Activated T-helper 2 cell treated with anti-CD3 and anti-CD28 coated beads, Interferon-gamma antibody, Interleukin-2, Interleukin-4, amounts not matched to agents 10 μg/mL and 5 μg/mL and 100 μg/mL, durations not matched to agents 14 hours and 24 hours and 36 hours (primary cell): ENCODE measurements around the gene NLGN4X. TPM values are rescaled to one million over a fixed set of nuclear protein-coding genes. Genes with fewer than 3 reads are reported as not detected.

ENCODE experiments used
- DNase-seq: peaks from one replicate; pipeline ENCODE4 v3.0.0; 2021; ENCODE audit warnings: low spot score
- H3K27ac Mint-ChIP-seq: one replicate; pipeline ENCODE4 v1.8.0; 2021; ENCODE audit warnings: mixed read lengths
- H3K27me3 Mint-ChIP-seq: one replicate; pipeline ENCODE4 v1.8.0; 2021; ENCODE audit warnings: low read depth, mixed read lengths
- H3K36me3 Mint-ChIP-seq: one replicate; pipeline ENCODE4 v1.8.0; 2021; ENCODE audit warnings: low read depth, mixed read lengths
- H3K4me1 Mint-ChIP-seq: one replicate; pipeline ENCODE4 v1.8.0; 2021; ENCODE audit warnings: low read depth, mixed read lengths
- H3K4me3 Mint-ChIP-seq: one replicate; pipeline ENCODE4 v1.8.0; 2021; ENCODE audit warnings: low read depth, mild to moderate bottlenecking, moderate library complexity, mixed read lengths
- H3K9me3 Mint-ChIP-seq: one replicate; pipeline ENCODE4 v1.8.0; 2021; ENCODE audit warnings: mixed read lengths
- intact Hi-C: fragments of 100-400 bp; cut with micrococcal nuclease; formaldehyde crosslinking; loops from one replicate; pipeline ENCODE4 v1.15.1; 2023
- total RNA-seq: library from RNA; stranded (reverse); gene quantifications from 2 replicates; pipeline ENCODE4 v1.2.3, GENCODE V29; 2022

NLGN4X gene
- total RNA-seq, 1 donor from 2014 or later: 0.09 TPM

- Mint-ChIP-seq H3K4me3 (no peak overlapping the region), H3K27ac (no peak overlapping the region), H3K4me1 (no peaks in the 10 kb centered on the region), H3K9me3 (no peaks in the 10 kb centered on the region), H3K36me3 (no peaks in the 10 kb centered on the region), H3K27me3 (no peaks in the 10 kb centered on the region)
- intact Hi-C loops: no loop called here
- no peak for DNase-seq
Observed at GRCh38 chrX:6024204-6024603, 204.5 kb downstream of the NLGN4X start.

- Mint-ChIP-seq H3K4me1 (no peaks in the 10 kb centered on the region), H3K27ac (no peak overlapping the region), H3K4me3 (no peak overlapping the region), H3K36me3 (no peaks in the 10 kb centered on the region), H3K9me3 (no peaks in the 10 kb centered on the region), H3K27me3 (no peaks in the 10 kb centered on the region)
- intact Hi-C loops: no loop called here
- DNase-seq: no peak
Observed at GRCh38 chrX:6021316-6022091, 207.2 kb downstream of the NLGN4X start.

GRCh38 chrX:6019076-6019475 lies 209.6 kb downstream of the NLGN4X start:
- DNase-seq: no peak
- H3K4me3 Mint-ChIP-seq: no peak overlapping the region
- H3K36me3 Mint-ChIP-seq: no peaks in the 10 kb centered on the region
- no peak overlapping the region for H3K27ac Mint-ChIP-seq
- no peaks in the 10 kb centered on the region for H3K4me1 Mint-ChIP-seq
- H3K9me3 Mint-ChIP-seq: no peaks in the 10 kb centered on the region
- H3K27me3 Mint-ChIP-seq: no peaks in the 10 kb centered on the region
- intact Hi-C loops: no loop called here

GRCh38 chrX:6015423-6015822 lies 213.2 kb downstream of the NLGN4X start:
- no peak for DNase-seq
- intact Hi-C loops: no loop called here
- Mint-ChIP-seq H3K4me3 (no peak overlapping the region), H3K9me3 (no peaks in the 10 kb centered on the region), H3K4me1 (no peaks in the 10 kb centered on the region), H3K27me3 (no peaks in the 10 kb centered on the region), H3K36me3 (no peaks in the 10 kb centered on the region), H3K27ac (no peak overlapping the region)

- Mint-ChIP-seq H3K36me3 (no peaks in the 10 kb centered on the region), H3K9me3 (no peaks in the 10 kb centered on the region), H3K4me1 (no peaks in the 10 kb centered on the region), H3K27ac (no peak overlapping the region), H3K27me3 (no peaks in the 10 kb centered on the region), H3K4me3 (no peak overlapping the region)
- intact Hi-C loops: no loop called here
- no peak for DNase-seq
Observed at GRCh38 chrX:6012357-6012756, 216.3 kb downstream of the NLGN4X start.

GRCh38 chrX:6005856-6006255 lies 222.8 kb downstream of the NLGN4X start:
- no peak overlapping the region for H3K4me3 Mint-ChIP-seq
- no peak for DNase-seq
- H3K9me3 Mint-ChIP-seq: no peaks in the 10 kb centered on the region
- no peak overlapping the region for H3K27ac Mint-ChIP-seq
- intact Hi-C loops: no loop called here
- no peaks in the 10 kb centered on the region for H3K36me3 Mint-ChIP-seq
- H3K4me1 Mint-ChIP-seq: no peaks in the 10 kb centered on the region
- H3K27me3 Mint-ChIP-seq: no peaks in the 10 kb centered on the region

- Mint-ChIP-seq H3K36me3 (no peaks in the 10 kb centered on the region), H3K27me3 (no peaks in the 10 kb centered on the region), H3K9me3 (no peaks in the 10 kb centered on the region), H3K4me1 (no peaks in the 10 kb centered on the region), H3K27ac (no peak overlapping the region), H3K4me3 (no peak overlapping the region)
- no peak for DNase-seq
- intact Hi-C loops: no loop called here
Observed at GRCh38 chrX:6004529-6004928, 224.1 kb downstream of the NLGN4X start.

GRCh38 chrX:6002056-6002455 lies 226.6 kb downstream of the NLGN4X start:
- DNase-seq: no peak
- Mint-ChIP-seq H3K27ac (no peak overlapping the region), H3K4me1 (no peaks in the 10 kb centered on the region), H3K9me3 (no peaks in the 10 kb centered on the region), H3K36me3 (no peaks in the 10 kb centered on the region), H3K27me3 (no peaks in the 10 kb centered on the region), H3K4me3 (no peak overlapping the region)
- intact Hi-C loops: no loop called here

GRCh38 chrX:5998901-5999300 lies 229.8 kb downstream of the NLGN4X start:
- Mint-ChIP-seq H3K4me3 (no peak overlapping the region), H3K4me1 (no peaks in the 10 kb centered on the region), H3K27ac (no peak overlapping the region), H3K27me3 (no peaks in the 10 kb centered on the region), H3K36me3 (no peaks in the 10 kb centered on the region), H3K9me3 (no peaks in the 10 kb centered on the region)
- intact Hi-C loops: no loop called here
- DNase-seq: no peak

- no peaks in the 10 kb centered on the region for H3K27me3 Mint-ChIP-seq
- H3K9me3 Mint-ChIP-seq: no peaks in the 10 kb centered on the region
- H3K27ac Mint-ChIP-seq: no peak overlapping the region
- no peak overlapping the region for H3K4me3 Mint-ChIP-seq
- intact Hi-C loops: no loop called here
- no peaks in the 10 kb centered on the region for H3K36me3 Mint-ChIP-seq
- DNase-seq: no peak
- H3K4me1 Mint-ChIP-seq: no peaks in the 10 kb centered on the region
Observed at GRCh38 chrX:5998456-5998855, 230.2 kb downstream of the NLGN4X start.

GRCh38 chrX:5991393-5991792 lies 237.3 kb downstream of the NLGN4X start:
- H3K27ac Mint-ChIP-seq: no peak overlapping the region
- intact Hi-C loops: no loop called here
- no peaks in the 10 kb centered on the region for H3K27me3 Mint-ChIP-seq
- H3K4me3 Mint-ChIP-seq: no peak overlapping the region
- no peaks in the 10 kb centered on the region for H3K36me3 Mint-ChIP-seq
- DNase-seq: no peak
- H3K4me1 Mint-ChIP-seq: no peaks in the 10 kb centered on the region
- no peaks in the 10 kb centered on the region for H3K9me3 Mint-ChIP-seq

- no peak overlapping the region for H3K27ac Mint-ChIP-seq
- no peaks in the 10 kb centered on the region for H3K4me1 Mint-ChIP-seq
- no peak overlapping the region for H3K4me3 Mint-ChIP-seq
- no peaks in the 10 kb centered on the region for H3K27me3 Mint-ChIP-seq
- intact Hi-C loops: no loop called here
- H3K9me3 Mint-ChIP-seq: no peaks in the 10 kb centered on the region
- DNase-seq: no peak
- no peaks in the 10 kb centered on the region for H3K36me3 Mint-ChIP-seq
Observed at GRCh38 chrX:5979338-5979737, 249.3 kb downstream of the NLGN4X start.

GRCh38 chrX:5976332-5976731 lies 252.3 kb downstream of the NLGN4X start:
- H3K27me3 Mint-ChIP-seq: no peaks in the 10 kb centered on the region
- H3K4me3 Mint-ChIP-seq: no peak overlapping the region
- no peaks in the 10 kb centered on the region for H3K9me3 Mint-ChIP-seq
- H3K36me3 Mint-ChIP-seq: no peaks in the 10 kb centered on the region
- intact Hi-C loops: no loop called here
- no peaks in the 10 kb centered on the region for H3K4me1 Mint-ChIP-seq
- DNase-seq: no peak
- H3K27ac Mint-ChIP-seq: no peak overlapping the region

GRCh38 chrX:5971300-5971699 lies 257.4 kb downstream of the NLGN4X start:
- Mint-ChIP-seq H3K27ac (no peak overlapping the region), H3K36me3 (no peaks in the 10 kb centered on the region), H3K4me1 (no peaks in the 10 kb centered on the region), H3K27me3 (no peaks in the 10 kb centered on the region), H3K9me3 (no peaks in the 10 kb centered on the region), H3K4me3 (no peak overlapping the region)
- intact Hi-C loops: no loop called here
- DNase-seq: no peak
